Endometrial microvascular endothelial cells (primary cell): ENCODE measurements around the gene ESR2. TPM values are rescaled to one million over a fixed set of nuclear protein-coding genes. Genes with fewer than 3 reads are reported as not detected.

ENCODE experiments used
- in situ Hi-C: cut with HindIII; loops from 2 replicates; pipeline ENCODE4 v1.10.0; 2017; ENCODE audit warnings: low sequenced_read_pairs, low pct_unique_long_range_greater_than_20kb; ENCODE audit errors: inconsistent ontology term
- total RNA-seq: library from RNA; depleted of rRNA; stranded (reverse); fragments of >200 nt; gene quantifications from one replicate; pipeline ENCODE4 v1.2.3, GENCODE V29; 2015; ENCODE audit errors: inconsistent ontology term

Gene ESR2
- total RNA-seq, 1 donor from 2014 or later: 2.5 TPM

DNA sequence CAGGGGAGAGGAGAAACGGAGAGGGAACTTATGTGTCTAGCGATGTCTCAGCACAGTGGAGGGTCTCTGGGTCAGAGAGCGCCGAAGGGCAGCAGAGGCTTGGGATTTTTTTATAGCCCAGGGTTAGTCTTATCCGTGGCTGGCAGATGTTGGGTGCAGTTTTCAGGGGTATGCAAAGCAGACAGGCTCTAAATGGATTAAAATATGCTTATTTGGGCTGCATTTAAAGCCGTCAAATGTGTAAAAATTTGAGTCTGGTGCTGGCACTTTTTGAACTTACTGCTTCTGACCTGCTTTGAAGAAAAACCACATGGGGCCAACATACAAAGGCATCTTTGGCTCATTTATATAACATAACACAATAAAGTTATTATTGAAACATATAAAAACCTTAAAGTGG lies 178.8 kb downstream of the ESR2 start:
- in situ Hi-C loops: no loop called here

DNA sequence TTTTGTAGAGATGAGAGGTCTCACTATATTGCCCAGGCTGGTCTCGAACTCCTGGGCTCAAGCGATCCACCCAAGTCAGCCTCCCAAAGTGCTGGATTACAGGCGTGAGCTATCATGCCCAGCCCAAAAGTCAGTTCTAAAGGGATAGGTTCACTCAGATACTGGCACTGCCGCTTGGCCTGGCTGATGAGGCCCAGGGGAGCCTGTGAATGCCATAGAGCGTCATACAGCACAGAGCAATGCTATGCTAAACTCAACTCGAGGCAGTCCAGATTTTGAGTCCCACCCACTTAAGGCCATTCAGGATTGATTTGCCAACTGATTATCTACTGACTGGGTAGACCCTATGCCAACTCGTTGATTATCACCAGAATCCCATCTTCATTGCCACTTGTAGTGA lies 179.4 kb downstream of the ESR2 start:
- in situ Hi-C loops: no loop called here

DNA sequence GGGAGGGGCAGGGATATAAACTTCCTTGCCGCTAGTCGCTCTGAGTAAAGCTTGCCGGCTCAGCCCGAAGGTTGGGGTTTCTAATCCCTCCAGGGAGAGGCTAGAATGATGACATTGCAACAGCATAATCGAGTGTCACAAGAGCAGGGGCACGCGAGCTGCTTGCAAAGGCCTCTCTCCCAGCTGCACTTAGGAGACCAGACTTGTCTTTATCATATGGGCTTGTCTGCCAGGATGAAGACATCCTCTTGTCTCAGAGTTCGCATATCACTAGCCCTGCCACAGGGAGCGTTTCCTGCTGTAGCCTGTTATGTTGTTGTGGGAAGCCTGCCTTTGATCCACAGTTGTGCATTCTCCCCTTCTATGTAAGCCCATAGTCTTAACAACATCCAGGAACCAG lies 180.0 kb downstream of the ESR2 start:
- in situ Hi-C loops: no loop called here

DNA sequence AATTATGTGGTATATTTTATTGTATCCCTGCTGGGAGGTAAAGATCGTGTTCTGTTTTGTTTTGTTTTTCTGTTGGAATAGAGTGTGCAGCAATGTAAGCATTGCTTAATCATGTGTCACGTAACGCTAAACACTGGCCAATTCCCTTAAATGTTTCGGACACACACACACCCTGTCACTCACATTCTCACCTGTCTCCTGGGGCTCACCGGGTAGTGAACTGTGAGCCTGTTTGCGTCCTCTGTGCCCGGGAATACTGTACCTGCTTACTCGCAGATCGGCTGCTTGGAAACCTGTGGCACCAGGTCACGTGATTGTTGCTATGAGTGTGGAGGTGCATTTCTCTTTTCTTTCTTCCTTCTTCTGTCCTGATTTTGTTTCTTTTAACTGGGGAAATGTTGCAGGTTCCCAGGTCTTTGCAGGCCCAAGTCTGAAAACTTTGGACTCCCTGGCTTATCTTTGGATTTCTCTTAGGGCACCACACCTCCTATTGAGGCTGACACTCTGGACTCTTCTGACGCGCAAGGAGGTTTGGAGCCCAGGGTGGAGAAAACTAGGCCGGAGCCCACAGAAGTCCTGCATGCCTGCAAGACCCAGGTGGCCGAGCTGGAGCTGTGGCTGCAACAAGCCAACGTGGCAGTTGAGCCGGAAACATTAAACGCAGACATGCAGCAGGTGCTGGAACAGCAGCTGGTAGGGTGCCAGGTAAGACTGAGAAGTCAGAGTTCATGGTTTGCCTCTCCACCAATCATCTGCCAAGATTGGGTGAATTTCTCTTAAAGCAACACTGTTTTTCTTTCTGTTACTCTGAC lies 181.1 kb downstream of the ESR2 start:
- in situ Hi-C loops: no loop called here

DNA sequence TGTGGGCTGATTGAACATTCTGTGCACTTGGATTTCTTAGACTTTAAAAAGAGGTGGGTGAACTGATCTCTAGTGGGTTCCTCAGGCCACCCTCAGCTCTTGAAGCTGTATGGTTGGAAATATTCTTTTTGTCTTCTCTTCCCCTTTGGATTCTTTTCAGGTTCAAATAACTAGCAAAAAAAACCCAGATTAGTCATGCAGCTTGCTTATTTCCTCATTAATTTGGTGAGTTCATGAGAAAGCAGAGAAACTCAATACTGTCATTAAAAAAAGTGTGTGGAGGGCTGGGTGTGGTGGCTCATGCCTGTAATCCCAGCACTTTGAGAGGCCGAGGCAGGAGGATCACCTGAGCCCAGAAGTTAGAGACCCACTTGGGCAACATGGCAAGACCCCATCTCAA lies 183.4 kb downstream of the ESR2 start:
- in situ Hi-C loops: no loop called here

DNA sequence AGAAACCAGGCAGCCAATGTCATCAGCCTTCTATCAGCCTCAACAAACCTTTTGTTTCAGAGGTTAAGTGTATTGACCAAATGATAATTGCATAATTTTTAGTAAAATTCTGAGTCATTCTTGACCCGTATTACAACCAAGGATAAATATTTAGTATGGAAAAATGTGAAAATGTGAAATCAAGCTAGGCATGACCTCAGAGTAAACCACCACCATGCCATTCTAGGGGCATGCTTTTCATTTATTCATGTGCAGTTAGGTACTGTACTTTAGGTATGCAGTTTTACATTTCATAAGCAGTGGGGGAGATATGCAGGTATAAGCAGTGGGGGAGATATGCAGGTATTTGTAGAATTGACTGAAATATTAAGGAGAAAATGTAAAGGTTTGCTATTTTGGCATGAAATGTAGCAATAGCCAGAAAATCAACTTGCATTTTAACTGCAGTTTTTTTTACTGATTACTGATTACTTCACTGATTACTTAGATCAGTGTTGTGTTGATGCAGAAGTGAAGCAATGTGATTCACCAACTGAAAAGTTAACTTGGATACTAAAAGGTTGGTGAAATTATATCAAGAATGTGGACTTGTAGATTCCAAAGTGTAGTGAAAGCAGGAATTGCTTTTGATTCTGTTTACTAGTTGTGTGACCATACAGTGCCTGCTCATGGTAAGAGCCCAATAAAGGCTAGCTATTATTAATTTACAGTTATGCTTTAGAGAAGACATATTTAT lies 184.2 kb downstream of the ESR2 start:
- in situ Hi-C loops: no loop called here

DNA sequence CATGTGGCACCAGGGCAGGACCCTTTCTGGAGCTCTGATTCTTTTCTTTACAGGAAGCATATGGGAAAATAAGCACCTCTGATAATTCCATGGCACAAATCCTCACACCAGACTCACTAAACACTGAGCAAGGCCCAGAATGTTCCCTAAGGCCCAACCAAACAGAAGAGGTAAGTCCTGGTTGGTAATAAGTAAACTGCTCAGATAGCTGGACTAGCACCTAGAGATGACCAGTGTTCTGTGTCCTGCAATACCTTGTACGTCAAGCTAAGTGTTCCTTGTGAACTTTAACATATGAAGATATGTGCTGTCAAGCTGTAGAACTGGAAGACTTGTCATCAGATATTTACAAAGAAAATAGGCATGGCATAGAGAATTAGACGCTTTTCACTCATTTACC lies 186.7 kb downstream of the ESR2 start:
- in situ Hi-C loops: no loop called here

DNA sequence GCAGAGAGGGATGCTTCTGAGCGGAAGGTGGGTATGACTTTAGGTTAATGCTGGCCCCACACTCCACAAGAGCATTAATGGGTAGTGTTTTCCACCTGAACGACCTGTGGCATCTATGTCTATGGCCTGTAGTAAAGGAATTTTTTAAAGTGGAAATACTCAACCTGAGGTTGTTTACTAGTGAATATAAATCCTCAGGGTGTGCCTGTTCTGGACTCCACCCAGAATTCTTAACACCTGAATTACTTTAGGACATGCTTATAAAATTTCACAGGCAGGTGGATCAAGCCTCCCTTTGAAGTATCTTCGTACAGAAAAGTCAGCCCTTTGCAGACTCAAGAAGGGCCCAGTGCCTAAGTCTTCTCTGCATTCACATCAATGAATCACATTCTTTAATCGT lies 196.1 kb downstream of the ESR2 start:
- in situ Hi-C loops: no loop called here

DNA sequence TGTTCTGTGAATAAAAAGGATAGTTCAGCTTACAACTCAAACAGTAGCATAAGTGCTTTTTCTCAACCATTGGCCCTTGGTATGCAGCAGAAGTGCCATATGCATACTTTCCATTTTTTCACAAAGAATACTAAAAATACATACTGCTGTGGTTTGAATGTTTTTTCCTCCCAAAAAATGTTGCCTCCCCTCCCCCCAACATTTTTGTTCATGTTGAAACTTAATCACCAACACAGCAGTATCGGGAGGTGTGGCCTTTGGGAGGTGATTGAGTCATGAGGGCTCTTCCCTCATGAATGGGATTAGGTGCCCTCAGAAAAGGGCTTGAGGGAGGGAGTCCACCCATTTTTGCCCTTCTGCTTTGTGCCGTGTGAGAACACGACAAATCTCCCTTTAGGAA lies 198.6 kb downstream of the ESR2 start:
- in situ Hi-C loops: no loop called here

DNA sequence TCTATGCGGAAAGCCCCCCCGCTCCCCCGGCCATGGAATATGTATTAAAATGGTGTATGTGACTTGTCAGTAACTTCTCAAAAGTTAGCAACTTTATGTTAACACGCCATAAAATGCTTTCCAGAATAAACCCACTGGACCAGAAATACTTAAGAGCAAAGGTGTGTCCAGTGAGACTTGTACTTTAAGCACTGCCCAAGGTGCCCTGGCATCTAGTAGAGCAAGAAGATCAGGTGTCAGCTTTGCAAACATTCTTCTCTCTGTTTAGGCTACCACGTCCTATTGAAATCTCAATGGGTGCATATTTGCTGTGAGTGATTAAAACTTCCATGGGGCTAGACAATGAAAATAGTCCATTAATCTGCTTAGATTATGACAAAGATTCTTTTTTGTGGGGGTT lies 201.2 kb downstream of the ESR2 start:
- in situ Hi-C loops: no loop called here

DNA sequence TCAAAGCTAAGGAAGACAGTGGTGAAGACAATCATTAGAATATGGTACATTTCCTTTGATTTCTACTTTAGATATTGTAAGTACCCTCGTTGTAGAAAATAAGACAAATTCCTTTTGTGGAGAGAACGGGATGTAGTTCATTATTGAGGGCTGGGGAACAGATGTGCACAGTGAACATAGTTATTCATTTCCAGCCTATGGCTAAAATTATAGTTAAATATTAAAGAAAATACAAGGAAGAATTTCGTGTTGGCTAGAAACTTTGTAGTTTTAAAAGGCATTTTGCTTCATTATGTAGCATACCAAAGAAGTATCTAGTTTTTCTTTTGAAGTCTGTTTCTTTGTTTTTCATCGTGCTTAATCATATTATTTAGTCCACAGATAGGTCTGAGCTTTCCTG lies 201.8 kb downstream of the ESR2 start:
- in situ Hi-C loops: no loop called here

DNA sequence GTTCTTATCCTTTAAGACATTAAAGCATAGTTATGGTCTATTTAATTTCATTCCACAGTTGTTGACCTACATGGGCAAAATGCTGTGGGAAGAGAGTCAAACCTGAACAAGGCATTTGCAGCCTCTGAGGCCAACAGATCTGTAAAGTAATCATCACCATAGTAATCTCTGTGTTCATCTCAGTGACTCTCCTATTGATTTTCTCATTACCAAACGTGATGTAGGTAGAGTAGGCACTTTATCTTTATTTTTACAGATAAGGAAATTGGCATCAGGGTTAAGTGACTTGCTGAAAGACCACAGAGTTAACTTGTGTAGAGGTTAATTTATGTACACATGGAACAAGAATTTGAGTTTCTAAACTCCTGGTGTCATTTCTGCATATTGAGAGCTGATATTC lies 203.0 kb downstream of the ESR2 start:
- in situ Hi-C loops: no loop called here

DNA sequence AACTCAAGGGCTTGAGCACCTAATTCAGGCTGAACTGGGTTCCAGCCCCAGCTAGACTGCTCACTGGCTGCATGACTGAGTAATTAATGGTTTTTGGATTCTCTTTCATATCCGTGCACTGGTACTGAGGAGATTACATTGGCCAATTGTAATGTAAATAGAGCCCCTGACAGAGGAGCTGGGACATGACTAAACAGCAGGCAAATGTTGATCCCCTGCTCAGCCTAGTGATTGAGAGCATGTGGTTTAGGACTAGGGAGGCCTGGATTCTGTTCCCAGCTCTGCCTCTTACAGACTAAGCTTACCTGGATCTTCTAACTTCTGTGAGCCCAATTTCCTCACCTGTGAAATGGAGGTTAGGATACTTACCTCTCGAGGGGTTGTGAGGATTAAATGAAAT lies 204.3 kb downstream of the ESR2 start:
- in situ Hi-C loops: no loop called here

DNA sequence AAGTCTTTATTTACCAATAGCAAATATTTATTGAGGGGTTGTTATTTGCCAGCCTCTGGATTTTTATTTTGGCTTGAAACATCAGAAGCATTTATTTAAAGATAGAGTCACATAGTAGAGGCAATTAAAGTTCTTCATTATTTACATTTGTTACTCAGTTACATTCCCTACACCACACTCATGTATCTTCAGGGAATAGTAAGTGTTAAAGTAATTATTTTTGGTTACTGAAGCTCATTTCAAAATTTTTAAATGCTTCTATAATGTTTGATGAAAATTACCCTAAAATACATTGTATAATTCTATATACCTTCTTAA lies 205.6 kb downstream of the ESR2 start:
- in situ Hi-C loops: no loop called here

DNA sequence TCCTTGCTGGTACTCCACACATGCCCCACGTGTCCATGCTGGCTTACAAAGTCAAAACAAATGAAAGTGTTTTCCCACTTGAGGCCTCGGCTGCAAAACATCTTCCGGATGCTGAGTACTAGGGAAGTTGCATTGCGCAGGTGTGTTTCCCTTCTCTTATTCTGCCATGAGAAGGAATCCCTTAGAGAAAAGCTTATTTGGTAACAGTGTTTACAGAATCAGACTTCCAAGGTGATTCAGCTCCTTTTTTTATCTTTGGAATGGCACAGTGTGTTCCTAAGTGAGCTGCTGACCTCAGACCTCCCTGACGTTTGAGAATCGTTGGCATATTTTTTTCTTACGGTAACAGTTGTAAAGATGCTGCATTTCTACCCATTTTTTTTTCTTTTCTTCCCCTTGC lies 211.3 kb downstream of the ESR2 start:
- in situ Hi-C loops: no loop called here

DNA sequence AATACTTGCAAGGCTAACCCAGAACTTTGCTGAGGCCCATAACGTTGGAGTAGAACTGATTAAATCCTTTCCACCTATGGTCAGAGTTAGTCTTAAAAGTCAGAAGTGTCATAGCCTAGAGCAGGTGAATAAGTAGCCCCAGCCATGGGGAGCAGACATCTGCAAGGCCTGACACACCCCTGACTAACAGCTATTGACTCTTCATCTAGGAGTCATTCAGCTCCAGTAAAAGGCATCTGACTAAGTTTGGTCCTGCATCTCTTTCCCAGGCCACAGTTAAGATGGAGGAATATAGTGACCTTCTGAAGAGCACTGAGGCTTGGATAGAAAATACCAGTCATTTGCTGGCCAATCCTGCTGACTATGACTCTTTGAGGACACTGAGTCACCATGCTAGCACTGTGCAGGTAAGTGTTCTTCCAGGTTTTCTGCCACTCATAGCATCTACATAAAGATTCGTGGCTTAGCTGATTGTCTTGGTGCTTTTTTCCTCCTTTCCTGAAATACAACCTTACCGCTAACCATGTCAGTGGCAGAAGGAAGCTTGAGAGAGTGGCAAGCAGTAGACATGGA lies 212.9 kb downstream of the ESR2 start:
- in situ Hi-C loops: no loop called here

DNA sequence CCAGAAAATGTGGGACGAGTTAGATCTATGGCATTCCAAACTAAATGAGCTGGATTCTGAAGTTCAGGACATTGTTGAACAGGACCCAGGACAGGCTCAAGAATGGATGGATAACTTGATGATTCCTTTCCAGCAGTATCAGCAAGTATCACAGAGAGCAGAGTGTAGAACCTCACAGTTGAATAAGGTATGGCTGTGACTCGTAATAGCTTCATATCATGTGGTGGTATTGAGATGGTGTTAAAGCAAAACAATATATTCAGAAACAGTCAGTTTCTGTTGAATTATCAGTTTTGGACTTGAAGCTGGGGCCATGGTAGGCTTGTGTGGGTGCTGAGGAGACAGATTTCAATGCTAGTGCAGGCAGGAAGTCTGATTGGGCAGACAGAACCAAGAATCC lies 213.7 kb downstream of the ESR2 start:
- in situ Hi-C loops: no loop called here

DNA sequence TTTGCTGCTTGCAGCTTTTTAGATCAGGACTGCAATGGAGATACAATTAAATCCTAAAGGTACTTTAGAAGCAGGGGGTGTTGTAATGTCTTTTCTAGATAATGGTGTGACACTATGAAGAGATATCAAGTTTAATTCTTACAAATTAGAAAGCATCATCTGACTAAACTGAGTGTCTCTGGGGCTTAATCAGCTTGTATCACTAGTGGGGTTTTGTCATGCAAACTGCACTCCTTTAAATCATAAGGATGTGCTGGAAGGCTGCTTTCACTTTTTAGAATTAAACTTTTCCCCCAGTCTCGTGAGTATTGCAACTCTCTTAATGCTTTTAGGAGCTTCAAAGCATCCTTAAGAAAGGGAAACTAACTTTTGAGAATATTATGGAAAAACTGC lies 218.6 kb downstream of the ESR2 start:
- in situ Hi-C loops: no loop called here

DNA sequence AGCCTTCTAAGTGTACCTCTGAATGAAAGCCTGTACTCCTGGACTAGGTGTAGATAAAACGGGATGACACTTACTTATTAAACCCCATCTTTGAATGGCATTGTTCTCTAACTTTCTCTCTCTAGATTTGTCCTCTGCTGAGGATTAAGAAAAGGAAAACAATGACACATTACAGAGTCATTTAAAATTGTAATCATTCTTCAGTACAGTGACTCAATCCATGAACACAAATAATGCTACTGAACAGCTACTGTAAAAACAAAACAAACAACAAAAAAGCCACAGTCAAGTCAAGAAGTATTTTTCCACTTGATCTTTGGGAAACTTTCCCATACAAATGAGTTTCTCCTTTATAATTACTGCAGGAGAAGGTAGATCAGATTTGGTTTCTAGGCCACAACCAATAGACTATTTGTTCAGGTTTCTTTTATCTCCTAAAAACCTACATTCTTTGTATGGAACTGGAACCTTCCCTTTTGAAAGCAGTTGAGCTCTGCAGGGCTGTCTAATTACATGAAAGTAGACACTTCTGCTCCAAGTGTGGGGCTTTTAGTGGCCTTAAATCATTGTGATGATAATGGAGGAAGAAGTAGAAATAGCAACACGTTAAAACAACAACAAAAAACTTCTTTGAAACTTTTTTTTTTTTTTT lies 219.1 kb downstream of the ESR2 start:
- in situ Hi-C loops: no loop called here
